COLO668 (cell line): ENCODE data around the gene BLOC1S1.
A peak's percentile ranks its signal among the peaks of the same experiment; 100 is the strongest.

Experiments used
- DNase-seq: peaks from one replicate; lab custom pipeline; 2025; ENCODE audit not compliant: unreplicated experiment; lab: John Stamatoyannopoulos, UW

The BLOC1S1 gene

GRCh38 chr12:55715833-55716581 lies at the start of gene BLOC1S1:
Gene BLOC1S1, plus strand, starts transcription at chr12:55716046. Its CDS starts 6 bp downstream, at chr12:55716052.
- DNase-seq = peak; percentile 91

DNA sequence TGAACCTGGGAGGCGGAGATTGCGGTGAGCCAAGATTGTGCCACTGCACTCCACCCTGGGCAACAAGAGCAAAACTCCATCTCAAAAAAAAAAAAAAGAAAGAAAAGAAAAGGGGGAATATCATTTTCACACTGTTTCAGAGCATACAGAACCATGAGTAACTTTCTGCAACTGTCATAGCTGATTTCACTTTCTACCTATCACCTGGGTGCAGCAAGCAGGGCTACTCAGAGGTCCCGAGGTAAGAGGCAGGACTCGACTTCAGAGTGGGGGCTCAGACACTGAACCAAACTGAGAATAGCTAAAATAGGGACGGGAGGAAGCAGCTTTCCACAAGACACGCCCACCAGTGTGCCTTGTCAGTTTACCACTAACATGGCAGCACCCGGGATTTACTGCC lies 49.3 kb upstream of the BLOC1S1 start:
- DNase-seq = no peak

DNA sequence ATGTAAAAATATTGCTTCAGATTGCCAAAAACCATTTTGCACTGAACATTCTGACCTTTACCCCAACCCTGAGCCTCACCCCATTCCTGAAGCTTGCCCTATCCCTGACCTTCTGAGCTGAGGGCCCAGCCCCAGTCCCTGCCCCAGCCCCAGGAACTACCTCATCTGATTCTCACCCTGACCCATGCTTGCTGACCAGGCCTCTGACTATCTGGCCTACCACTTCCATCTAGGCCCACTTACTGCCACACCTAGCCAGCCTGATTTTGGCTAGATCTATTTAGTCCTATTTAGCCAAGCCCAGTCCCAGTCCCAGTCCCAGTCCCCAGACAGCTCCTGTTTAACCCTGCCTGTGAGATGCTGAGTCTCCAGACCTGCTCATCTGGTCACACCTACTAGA lies 45.6 kb upstream of the BLOC1S1 start:
- DNase-seq = no peak

DNA sequence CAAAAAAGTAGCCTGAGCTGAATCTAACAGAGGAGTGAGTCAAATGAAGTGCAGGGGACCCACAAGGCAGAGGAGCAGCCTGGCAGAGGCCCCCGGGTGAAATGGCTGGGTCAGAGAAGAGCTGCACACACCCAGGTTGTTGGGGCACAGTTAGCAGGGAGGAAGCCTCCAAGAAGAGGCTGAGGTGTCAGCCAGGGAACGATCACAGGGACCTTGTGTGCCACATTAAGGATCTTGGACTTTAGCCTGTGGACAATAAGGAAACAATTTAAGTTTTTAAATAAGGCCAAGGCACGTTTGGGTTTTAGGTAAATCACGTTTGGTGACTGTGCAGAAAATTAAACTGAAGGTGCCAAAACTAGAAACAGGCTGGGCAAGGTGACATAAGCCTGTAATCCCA lies 44.1 kb upstream of the BLOC1S1 start:
- no peak for DNase-seq

GRCh38 chr12:55673638-55674037 lies 42.2 kb upstream of the BLOC1S1 start:
- no peak for DNase-seq

- no peak for DNase-seq
These were observed 40.2 kb upstream of the BLOC1S1 start for GRCh38 chr12:55675666-55676065.

DNA sequence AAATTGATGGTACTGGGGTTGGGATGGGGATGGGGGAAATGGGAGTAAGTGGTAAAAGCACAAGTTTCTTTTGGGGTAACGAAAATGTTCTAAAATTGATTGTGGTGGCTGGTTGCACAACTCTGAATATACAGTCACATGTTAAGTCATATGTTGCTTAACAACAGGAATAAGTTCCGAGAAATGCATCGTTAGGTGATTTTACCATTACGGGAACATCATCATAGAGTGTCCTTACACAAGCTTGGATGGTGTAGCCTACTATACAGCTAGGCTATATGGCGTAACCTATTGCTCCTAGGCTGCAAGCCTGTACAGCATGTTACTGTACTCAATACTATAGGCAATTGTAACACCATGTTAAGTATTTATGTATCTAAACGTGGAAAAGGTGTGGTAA lies 39.1 kb upstream of the BLOC1S1 start:
- DNase-seq = no peak

GRCh38 chr12:55679691-55680090 lies 36.2 kb upstream of the BLOC1S1 start:
- DNase-seq = no peak

DNA sequence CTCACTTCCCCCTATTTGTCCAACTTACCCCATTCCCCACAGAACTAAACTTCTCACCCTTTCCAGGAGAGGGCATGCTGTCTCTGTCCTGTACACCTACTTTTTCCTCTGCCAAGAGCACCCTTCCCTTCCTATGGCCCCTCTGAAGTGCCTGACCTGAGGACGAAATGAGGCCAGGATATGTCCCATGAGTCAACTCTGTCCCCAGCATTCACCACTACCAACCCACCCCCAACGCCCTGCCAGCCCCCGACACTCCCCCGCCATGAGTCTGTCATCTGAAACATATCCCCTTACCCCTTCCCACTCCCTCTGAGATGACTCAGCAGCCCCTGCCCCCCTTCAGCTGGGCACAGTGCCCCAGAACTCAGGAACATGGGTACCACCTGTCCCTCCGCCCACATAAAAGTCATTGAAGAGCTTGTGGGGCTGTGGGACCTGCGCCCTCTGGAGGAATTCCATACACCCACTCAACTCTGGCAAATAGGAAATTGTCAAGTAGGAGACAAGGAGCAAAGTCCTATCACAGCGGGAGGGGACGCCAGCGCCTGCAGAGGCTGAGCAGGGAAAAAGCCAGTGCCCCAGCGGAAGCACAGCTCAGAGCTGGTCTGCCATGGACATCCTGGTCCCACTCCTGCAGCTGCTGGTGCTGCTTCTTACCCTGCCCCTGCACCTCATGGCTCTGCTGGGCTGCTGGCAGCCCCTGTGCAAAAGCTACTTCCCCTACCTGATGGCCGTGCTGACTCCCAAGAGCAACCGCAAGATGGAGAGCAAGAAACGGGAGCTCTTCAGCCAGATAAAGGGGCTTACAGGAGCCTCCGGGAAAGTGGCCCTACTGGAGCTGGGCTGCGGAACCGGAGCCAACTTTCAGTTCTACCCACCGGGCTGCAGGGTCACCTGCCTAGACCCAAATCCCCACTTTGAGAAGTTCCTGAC lies 34.4 kb upstream of the BLOC1S1 start:
- peak; percentile 24 for DNase-seq

GRCh38 chr12:55682087-55682796 lies 33.6 kb upstream of the BLOC1S1 start:
- no peak for DNase-seq

DNA sequence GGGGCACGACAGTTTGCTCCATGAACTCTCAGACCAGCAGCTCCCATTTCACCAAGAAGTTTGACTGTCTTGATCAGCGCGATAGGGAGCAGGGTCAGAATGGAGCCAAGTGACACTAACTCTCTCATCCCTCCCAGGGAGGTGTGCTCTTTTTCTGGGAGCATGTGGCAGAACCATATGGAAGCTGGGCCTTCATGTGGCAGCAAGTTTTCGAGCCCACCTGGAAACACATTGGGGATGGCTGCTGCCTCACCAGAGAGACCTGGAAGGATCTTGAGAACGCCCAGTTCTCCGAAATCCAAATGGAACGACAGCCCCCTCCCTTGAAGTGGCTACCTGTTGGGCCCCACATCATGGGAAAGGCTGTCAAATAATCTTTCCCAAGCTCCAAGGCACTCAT lies 32.2 kb upstream of the BLOC1S1 start:
- no peak for DNase-seq

DNA sequence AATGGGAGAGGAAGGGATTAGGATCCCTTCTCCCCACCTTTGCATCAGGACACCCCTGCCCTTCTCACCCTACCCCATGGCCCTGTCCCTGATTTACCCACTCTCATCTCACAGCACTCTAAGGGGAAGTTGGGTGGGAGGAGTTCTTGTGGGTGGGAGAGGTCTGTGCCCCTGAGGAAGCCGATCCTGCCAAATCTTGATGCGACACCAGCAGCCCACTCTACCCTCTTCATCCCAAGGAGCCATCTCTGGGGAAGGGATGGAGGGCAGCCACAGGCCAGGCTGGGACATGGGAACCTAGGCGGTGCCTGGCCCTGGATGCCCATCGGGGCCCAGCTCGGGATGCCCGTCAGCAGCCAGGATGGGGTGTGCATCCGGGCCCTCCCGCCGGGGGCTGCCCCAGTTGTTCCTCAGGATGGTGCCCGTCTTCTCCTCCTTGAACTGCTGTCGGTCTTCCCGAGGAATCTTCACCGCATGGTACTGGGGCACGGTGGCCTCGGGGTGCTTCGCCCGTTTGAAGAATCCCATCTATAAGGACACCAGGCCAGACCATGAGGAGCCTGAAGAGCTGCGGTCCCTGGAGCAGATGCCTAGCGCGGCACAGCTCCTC lies 31.0 kb upstream of the BLOC1S1 start:
- DNase-seq = no peak

DNA sequence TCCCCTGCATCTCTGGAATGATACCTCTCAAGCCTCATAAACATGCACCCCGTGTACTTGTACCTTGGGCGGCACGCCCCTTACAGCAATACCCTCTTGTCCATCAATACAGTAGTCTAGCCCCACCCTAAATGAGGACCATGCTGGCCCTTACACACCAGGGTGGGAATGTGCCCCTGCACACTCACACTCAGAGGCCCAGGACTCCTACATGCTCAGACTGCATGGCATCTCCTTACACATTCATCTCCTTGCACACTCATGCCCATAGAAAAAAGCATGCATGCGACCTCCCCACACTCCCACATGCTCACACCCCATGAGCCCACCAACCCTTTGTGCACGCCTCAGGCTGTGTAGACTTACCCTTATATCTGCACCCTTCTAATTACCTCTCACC lies 30.2 kb upstream of the BLOC1S1 start:
- no peak for DNase-seq

- no peak for DNase-seq
These were observed 29.4 kb upstream of the BLOC1S1 start for GRCh38 chr12:55686366-55687010.

- DNase-seq = no peak
These were observed 28.1 kb upstream of the BLOC1S1 start for GRCh38 chr12:55687746-55688145.

- DNase-seq = no peak
These were observed 26.9 kb upstream of the BLOC1S1 start for GRCh38 chr12:55688716-55689655.

- no peak for DNase-seq
These were observed 23.1 kb upstream of the BLOC1S1 start for GRCh38 chr12:55692631-55693322.

GRCh38 chr12:55693323-55694187 lies 22.3 kb upstream of the BLOC1S1 start:
- no peak for DNase-seq
